Measurements from ENCODE around the gene DYNC1LI1.
"Not testable (repeated sequence)": the region's sequence is repeated elsewhere in the genome, so short reads cannot be mapped to it uniquely, and the experiment has no call there.

DYNC1LI1 gene

GRCh38 chr3:32584660-32585059 is 14.0 kb upstream of the DYNC1LI1 start:
- FAIRE-seq, result peak; percentile 67

GRCh38 chr3:32583708-32584107 is 13.1 kb upstream of the DYNC1LI1 start:
- FAIRE-seq (no peak), DNase-seq (ENCODE audit: insufficient read length, low spot score) (peak; percentile 22)

More at GRCh38 chr3:32584660-32585059, 14.0 kb upstream of the DYNC1LI1 start:
- DNase-seq (ENCODE audit: insufficient read length, low spot score), result no peak

- FAIRE-seq; DNase-seq (ENCODE audit: insufficient read length, low spot score): not testable (repeated sequence)
These were observed 8.0 kb upstream of the DYNC1LI1 start for GRCh38 chr3:32578669-32579068.

- FAIRE-seq (no peak), DNase-seq (ENCODE audit: insufficient read length, low spot score) (no peak)
These were observed 7.2 kb upstream of the DYNC1LI1 start for GRCh38 chr3:32577581-32578556.

- DNase-seq (ENCODE audit: insufficient read length, low spot score) (no peak), FAIRE-seq (no peak)
These were observed 6.5 kb upstream of the DYNC1LI1 start for GRCh38 chr3:32577174-32577573.

- FAIRE-seq (no peak), DNase-seq (ENCODE audit: insufficient read length, low spot score) (no peak)
These were observed 4.9 kb upstream of the DYNC1LI1 start for GRCh38 chr3:32575451-32576113.

- FAIRE-seq (no peak), DNase-seq (ENCODE audit: insufficient read length, low spot score) (no peak)
These were observed 481 bp upstream of the DYNC1LI1 start for GRCh38 chr3:32571192-32571485.

GRCh38 chr3:32569540-32570420 is 878 bp downstream of the DYNC1LI1 start:
- FAIRE-seq (peak; percentile 62), DNase-seq (ENCODE audit: insufficient read length, low spot score) (peak; percentile 53)

- FAIRE-seq, result no peak
These were observed 1.7 kb downstream of the DYNC1LI1 start for GRCh38 chr3:32568953-32569352.

GRCh38 chr3:32564195-32564594 is 6.5 kb downstream of the DYNC1LI1 start:
- DNase-seq (ENCODE audit: insufficient read length, low spot score), result no peak
- no peak for FAIRE-seq

More at GRCh38 chr3:32568953-32569352, 1.7 kb downstream of the DYNC1LI1 start:
- no peak for DNase-seq (ENCODE audit: insufficient read length, low spot score)

GRCh38 chr3:32562640-32563039 is 8.0 kb downstream of the DYNC1LI1 start:
- FAIRE-seq, result no peak
- no peak for DNase-seq (ENCODE audit: insufficient read length, low spot score)

GRCh38 chr3:32557640-32558352 is 12.9 kb downstream of the DYNC1LI1 start:
- FAIRE-seq (no peak), DNase-seq (ENCODE audit: insufficient read length, low spot score) (no peak)

- FAIRE-seq (no peak), DNase-seq (ENCODE audit: insufficient read length, low spot score) (no peak)
These were observed 14.3 kb downstream of the DYNC1LI1 start for GRCh38 chr3:32556332-32556731.

- FAIRE-seq, result no peak
- no peak for DNase-seq (ENCODE audit: insufficient read length, low spot score)
These were observed 16.7 kb downstream of the DYNC1LI1 start for GRCh38 chr3:32553973-32554372.

GRCh38 chr3:32553459-32553858 is 17.2 kb downstream of the DYNC1LI1 start:
- FAIRE-seq (no peak), DNase-seq (ENCODE audit: insufficient read length, low spot score) (no peak)

- no peak for DNase-seq (ENCODE audit: insufficient read length, low spot score)
- no peak for FAIRE-seq
These were observed 18.6 kb downstream of the DYNC1LI1 start for GRCh38 chr3:32552013-32552412.

GRCh38 chr3:32551496-32551895 is 19.2 kb downstream of the DYNC1LI1 start:
- DNase-seq (ENCODE audit: insufficient read length, low spot score) (no peak), FAIRE-seq (no peak)

- no peak for FAIRE-seq
- DNase-seq (ENCODE audit: insufficient read length, low spot score), result no peak
These were observed 19.6 kb downstream of the DYNC1LI1 start for GRCh38 chr3:32551087-32551486.

GRCh38 chr3:32545305-32545704 is 25.4 kb downstream of the DYNC1LI1 start:
- DNase-seq (ENCODE audit: insufficient read length, low spot score) (no peak), FAIRE-seq (no peak)

GRCh38 chr3:32544894-32545293 is 25.8 kb downstream of the DYNC1LI1 start:
- DNase-seq (ENCODE audit: insufficient read length, low spot score) (no peak), FAIRE-seq (no peak)
